Fibroblast of villous mesenchyme (primary cell): ENCODE data around the gene EIF1B. TPM values are rescaled to one million over a fixed set of nuclear protein-coding genes. Genes with fewer than 3 reads are reported as not detected.
"Not testable (repeated sequence)": the region's sequence is repeated elsewhere in the genome, so short reads cannot be mapped to it uniquely, and the experiment has no call there.

Source experiments
- DNase-seq: peaks from one replicate; pipeline ENCODE4 v3.0.0-alpha.2; 2010; ENCODE audit warnings: low read depth
- H3K4me3 ChIP-seq: 2 replicates; pipeline ENCODE4 v1.5.1; 2011; ENCODE audit warnings: low read depth, mild to moderate bottlenecking, low read length
- CTCF ChIP-seq: IDR thresholded peaks from 2 replicates; pipeline ENCODE4 v1.5.1; 2012; ENCODE audit warnings: low read depth, mild to moderate bottlenecking, low read length; ENCODE audit not compliant: insufficient read depth
- total RNA-seq: library from RNA; depleted of rRNA; stranded (reverse); fragments of >200 nt; gene quantifications from 2 replicates; pipeline ENCODE4 v1.2.3, GENCODE V29; 2012

Gene EIF1B
- total RNA-seq, 1 donor = 19.0 TPM

GRCh38 chr3:40278791-40279190 is 30.7 kb upstream of the EIF1B start:
- H3K4me3 ChIP-seq = no peak overlapping the region
- no peak for DNase-seq
- no peak for TF ChIP-seq CTCF

- DNase-seq = no peak
- no peak for TF ChIP-seq CTCF
These were observed 27.5 kb upstream of the EIF1B start for GRCh38 chr3:40281995-40282394.

GRCh38 chr3:40283057-40283456 is 26.4 kb upstream of the EIF1B start:
- H3K4me3 ChIP-seq, DNase-seq: not testable (repeated sequence)

More at GRCh38 chr3:40281995-40282394, 27.5 kb upstream of the EIF1B start:
- H3K4me3 ChIP-seq = no peak overlapping the region

- no peak overlapping the region for H3K4me3 ChIP-seq
- no peak for TF ChIP-seq CTCF
- DNase-seq = no peak
These were observed 22.3 kb upstream of the EIF1B start for GRCh38 chr3:40287248-40287647.

GRCh38 chr3:40290396-40290795 is 19.1 kb upstream of the EIF1B start:
- H3K4me3 ChIP-seq = no peak overlapping the region
- no peak for TF ChIP-seq CTCF
- DNase-seq = no peak

- H3K4me3 ChIP-seq = no peak overlapping the region
- no peak for DNase-seq
- no peak for TF ChIP-seq CTCF
These were observed 18.0 kb upstream of the EIF1B start for GRCh38 chr3:40291471-40291870.

GRCh38 chr3:40292637-40293349 is 16.7 kb upstream of the EIF1B start:
- no peak overlapping the region for H3K4me3 ChIP-seq
- no peak for TF ChIP-seq CTCF
- DNase-seq = no peak
